Stimulated activated naive CD8-positive, alpha-beta T cell treated with anti-CD3 and anti-CD28 coated beads, Interleukin-15, amount 100 ng/mL, for 72 hours (primary cell): ENCODE measurements around the gene GPN2.
"Not testable (repeated sequence)": the region's sequence is repeated elsewhere in the genome, so short reads cannot be mapped to it uniquely, and the experiment has no call there.

ENCODE experiments used
- ATAC-seq: fragments of 150-1000 bp; cut with Tn5 transposase; 2 replicates; pipeline ENCODE4 v1.10.0; 2021; ENCODE audit warnings: mild to moderate bottlenecking, moderate library complexity
- DNase-seq, 2 donors: peaks; one replicate each; pipeline ENCODE4 v3.0.0; 2021 to 2022
- H3K27ac Mint-ChIP-seq, 2 donors: one replicate each; pipeline ENCODE4 v1.8.0; 2022; ENCODE audit warnings: mild to moderate bottlenecking in 2 of 2, mixed read lengths in 2 of 2, moderate library complexity in 2 of 2
- H3K27me3 Mint-ChIP-seq: one replicate; pipeline ENCODE4 v1.8.0; 2022; ENCODE audit warnings: mixed read lengths
- H3K4me1 Mint-ChIP-seq: one replicate; pipeline ENCODE4 v1.8.0; 2022; ENCODE audit warnings: mild to moderate bottlenecking, mixed read lengths
- H3K4me3 Mint-ChIP-seq, 2 donors: one replicate each; pipeline ENCODE4 v1.8.0; 2022; ENCODE audit warnings: mild to moderate bottlenecking in 2 of 2, mixed read lengths in 2 of 2, moderate library complexity in 1 of 2
- H3K9me3 Mint-ChIP-seq, 2 donors: one replicate each; pipeline ENCODE4 v1.8.0; 2022; ENCODE audit warnings: mixed read lengths in 2 of 2

The GPN2 gene

DNA sequence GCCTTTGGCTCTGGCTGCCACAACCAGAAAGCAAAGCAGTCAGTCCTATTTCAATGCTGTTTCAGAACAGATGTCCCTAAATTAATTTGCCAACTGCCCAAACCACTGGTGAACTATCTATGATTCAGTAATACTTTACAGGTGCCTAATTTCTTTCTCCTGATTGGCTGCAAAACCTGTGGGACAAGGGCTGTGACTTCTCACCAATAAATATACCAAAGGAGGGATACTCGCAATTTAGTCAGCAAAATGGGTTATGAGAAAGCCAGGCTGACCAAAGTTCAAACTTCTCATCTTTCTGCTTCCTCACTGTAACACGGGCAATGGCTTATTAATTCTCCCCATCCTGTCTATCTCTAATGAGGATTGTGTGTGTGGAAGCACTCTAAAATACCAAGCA, 12.8 kb downstream of the GPN2 start:
- H3K27me3 Mint-ChIP-seq, result no peaks in the 10 kb centered on the region
- no peak for ATAC-seq
- no peak for DNase-seq
- no peaks in the 10 kb centered on the region for H3K4me1 Mint-ChIP-seq
- H3K9me3 Mint-ChIP-seq, result no peaks in the 10 kb centered on the region
- no peak overlapping the region for H3K4me3 Mint-ChIP-seq
- no peak overlapping the region for H3K27ac Mint-ChIP-seq

DNA sequence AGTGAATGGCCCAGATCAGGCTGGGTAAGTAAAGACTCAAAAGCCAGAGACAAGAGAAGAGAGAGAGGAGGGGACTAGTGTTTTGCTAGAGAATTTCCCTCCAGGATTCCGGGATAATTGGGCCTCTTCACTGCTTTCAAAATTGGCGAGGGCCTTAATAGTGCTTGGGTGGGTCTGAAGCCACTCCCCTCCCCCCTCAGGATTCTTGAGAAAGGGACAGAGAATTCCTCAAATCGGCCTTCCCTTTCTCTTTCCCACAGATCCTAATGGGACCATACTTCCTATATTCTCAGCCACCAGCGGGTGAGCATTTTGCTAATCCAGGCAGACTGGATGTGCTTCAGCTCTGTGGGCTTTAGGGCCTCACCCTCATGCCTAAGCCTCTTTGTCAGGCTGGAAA, 15.2 kb downstream of the GPN2 start:
- Mint-ChIP-seq H3K27ac (peak overlapping the region in 1 of 2 donors; percentile 9), H3K4me1 (no peaks in the 10 kb centered on the region), H3K4me3 (no peak overlapping the region), H3K9me3 (no peaks in the 10 kb centered on the region), H3K27me3 (no peaks in the 10 kb centered on the region)
- ATAC-seq, result no peak
- no peak for DNase-seq

DNA sequence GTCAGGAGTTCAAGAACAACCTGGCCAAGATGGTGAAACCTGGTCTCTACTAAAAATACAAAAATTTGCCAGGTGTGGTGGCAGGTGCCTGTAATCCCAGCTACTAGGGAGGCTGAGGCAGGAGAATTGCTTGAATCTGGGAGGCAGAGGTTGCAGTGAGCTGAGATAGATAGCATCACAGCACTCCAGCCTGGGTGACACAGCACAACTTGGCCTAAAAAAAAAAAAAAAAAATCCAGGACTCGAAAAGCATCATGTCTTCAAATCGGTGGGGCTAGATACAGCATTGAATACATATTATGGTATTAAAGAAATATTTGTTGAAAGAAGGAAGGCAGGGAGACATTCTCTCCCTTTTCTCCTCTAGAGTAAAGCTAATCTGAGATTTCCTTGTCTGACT, 17.0 kb downstream of the GPN2 start:
- H3K27me3 Mint-ChIP-seq, H3K4me1 Mint-ChIP-seq, DNase-seq, H3K9me3 Mint-ChIP-seq, H3K4me3 Mint-ChIP-seq, ATAC-seq, H3K27ac Mint-ChIP-seq: not testable (repeated sequence)

DNA sequence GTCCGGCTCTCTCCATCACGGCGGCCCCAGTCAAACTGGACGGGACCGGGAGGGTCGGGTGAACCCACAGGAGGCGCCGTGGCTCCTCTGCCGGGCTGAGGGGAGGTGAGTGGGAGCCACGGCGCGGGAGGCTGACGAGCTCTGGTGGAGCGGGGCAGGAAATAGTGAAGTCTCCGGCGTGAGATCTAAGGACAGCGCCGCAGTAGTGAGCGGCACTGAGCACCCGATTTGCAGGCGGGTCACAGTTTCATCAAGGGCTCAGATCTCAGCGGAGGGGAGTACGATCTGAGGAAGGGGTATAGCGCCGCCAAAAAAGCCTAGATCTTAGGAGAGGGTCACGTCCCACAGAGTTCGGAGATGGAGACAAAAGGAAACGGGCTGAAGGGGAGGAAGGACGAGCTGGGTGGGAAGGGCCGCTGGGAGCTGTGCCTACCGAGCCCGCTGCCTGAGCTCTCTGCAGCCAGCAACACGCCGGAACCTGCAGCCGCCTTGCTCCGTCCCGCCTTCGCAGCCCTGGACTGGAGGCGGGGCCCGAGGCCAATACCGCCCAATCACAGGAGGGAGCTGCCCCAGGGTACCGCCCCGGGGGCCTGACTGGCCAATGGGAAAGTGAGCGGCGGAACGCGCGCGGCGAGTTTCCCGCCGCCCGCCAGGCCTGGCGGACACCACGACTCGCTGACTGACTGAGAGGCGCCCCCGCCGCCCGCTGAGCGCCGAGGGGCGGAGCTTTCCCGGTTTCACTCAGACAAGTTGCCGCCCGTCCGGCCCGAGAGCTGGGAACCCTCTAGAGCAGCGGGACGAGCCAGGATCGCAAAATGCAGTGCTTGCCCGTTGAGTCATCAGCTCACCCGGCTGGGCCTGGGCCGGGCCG, 25.2 kb downstream of the GPN2 start:
- DNase-seq (peak; percentile 96 to 97), ATAC-seq (peak; percentile 97)
- Mint-ChIP-seq H3K4me1 (peaks cover 34% of the 10 kb centered on the region), H3K27ac (peak overlapping the region; percentile 95 to 96), H3K9me3 (no peaks in the 10 kb centered on the region), H3K4me3 (peak overlapping the region; percentile 86 to 98), H3K27me3 (no peaks in the 10 kb centered on the region)

DNA sequence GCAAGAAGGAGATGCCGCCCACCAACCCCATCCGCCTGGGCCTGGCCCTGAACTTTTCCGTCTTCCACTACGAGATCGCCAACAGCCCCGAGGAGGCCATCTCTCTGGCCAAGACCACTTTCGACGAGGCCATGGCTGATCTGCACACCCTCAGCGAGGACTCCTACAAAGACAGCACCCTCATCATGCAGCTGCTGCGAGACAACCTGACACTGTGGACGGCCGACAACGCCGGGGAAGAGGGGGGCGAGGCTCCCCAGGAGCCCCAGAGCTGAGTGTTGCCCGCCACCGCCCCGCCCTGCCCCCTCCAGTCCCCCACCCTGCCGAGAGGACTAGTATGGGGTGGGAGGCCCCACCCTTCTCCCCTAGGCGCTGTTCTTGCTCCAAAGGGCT, 26.4 kb downstream of the GPN2 start:
- no peak overlapping the region for H3K27ac Mint-ChIP-seq
- DNase-seq (peak in 1 of 2 donors; percentile 9), ATAC-seq (no peak)
- peak overlapping the region; percentile 86 to 98 for H3K4me3 Mint-ChIP-seq
- no peaks in the 10 kb centered on the region for H3K9me3 Mint-ChIP-seq
- no peaks in the 10 kb centered on the region for H3K27me3 Mint-ChIP-seq
- H3K4me1 Mint-ChIP-seq, result peaks cover 34% of the 10 kb centered on the region

DNA sequence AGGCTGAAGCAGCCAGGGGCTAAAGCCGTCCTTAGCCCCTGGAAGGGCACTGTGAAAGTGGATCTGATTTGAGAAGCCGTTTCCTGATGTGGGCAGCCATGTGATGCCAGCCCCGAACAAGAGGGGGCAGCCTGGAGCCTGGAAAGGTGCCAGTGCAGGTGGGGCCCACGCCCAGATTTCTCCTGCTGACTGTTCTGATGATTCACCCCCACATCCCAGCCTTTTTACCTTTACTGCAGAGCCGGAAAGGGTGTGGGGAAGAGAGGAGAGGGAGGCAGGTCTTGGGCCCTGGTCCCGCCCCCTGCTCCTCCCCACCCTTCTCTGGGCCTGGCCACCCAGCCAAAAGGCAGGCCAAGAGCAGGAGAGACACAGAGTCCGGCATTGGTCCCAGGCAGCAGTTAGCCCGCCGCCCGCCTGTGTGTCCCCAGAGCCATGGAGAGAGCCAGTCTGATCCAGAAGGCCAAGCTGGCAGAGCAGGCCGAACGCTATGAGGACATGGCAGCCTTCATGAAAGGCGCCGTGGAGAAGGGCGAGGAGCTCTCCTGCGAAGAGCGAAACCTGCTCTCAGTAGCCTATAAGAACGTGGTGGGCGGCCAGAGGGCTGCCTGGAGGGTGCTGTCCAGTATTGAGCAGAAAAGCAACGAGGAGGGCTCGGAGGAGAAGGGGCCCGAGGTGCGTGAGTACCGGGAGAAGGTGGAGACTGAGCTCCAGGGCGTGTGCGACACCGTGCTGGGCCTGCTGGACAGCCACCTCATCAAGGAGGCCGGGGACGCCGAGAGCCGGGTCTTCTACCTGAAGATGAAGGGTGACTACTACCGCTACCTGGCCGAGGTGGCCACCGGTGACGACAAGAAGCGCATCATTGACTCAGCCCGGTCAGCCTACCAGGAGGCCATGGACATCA, 27.1 kb downstream of the GPN2 start, which contains the start of gene SFN:
SFN (plus strand) TSS at position 369 of the 904 bp plus-strand sequence; CDS start at position 433, 64 bp downstream.
- Mint-ChIP-seq H3K27me3 (no peaks in the 10 kb centered on the region), H3K27ac (no peak within 1 kb of the TSS)

DNA sequence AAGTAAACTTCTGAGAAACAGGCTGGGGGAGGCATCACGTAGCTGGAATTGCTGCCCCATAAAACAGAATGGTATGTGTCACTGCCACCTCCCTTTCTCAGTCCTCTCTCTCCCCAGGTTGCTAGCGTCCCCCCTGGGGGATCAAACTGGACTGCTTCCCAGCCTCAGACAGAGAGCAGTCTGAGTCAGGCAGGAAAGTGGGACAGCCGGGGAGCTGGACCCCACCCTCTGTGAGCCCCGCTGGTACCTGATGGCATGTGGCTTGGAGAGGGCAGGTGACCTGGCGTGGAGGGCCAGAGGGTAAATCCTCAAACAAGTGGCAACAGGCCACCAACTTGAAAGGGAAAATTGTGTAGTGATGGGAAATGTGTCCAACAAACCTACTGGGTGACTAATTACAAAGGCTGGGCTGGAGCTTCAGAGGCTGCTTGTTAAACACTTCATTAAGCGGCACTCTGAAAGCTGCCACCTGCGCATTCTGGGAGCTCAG, 28.1 kb downstream of the GPN2 start:
- ATAC-seq, result no peak
- Mint-ChIP-seq H3K27ac (no peak overlapping the region), H3K9me3 (no peaks in the 10 kb centered on the region), H3K27me3 (no peaks in the 10 kb centered on the region), H3K4me1 (peaks cover 34% of the 10 kb centered on the region), H3K4me3 (no peak overlapping the region)
- no peak for DNase-seq

More for the DNA sequence above, 27.1 kb downstream of the GPN2 start, which contains the start of gene SFN:
- ATAC-seq (no peak), DNase-seq (peak; percentile 39 to 57)
- peak within 1 kb of the TSS; percentile 86 to 98 for H3K4me3 Mint-ChIP-seq
- peaks cover 34% of the 10 kb centered on the region for H3K4me1 Mint-ChIP-seq
- H3K9me3 Mint-ChIP-seq, result no peaks in the 10 kb centered on the region

DNA sequence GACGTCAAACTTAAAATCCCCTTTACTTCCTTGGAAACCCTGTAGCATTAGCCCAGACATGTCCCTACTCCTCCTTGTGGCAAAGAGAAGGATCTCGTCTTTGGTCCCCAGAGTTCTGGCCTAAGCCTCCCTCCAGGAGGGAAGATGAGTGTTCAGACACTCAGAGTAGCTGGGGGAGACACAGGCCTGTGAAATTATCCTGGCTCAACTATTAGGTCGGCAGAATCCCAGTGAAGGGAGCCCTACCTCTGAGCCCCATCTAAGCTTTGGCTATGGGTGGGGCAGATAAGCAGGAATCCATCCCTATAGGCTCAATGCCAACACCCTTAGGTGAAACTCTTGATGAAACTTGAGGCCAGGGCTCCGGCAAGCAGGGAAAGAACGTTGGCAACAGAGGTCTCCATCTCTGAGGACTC, 28.8 kb downstream of the GPN2 start:
- H3K27me3 Mint-ChIP-seq, result no peaks in the 10 kb centered on the region
- no peak for ATAC-seq
- H3K4me3 Mint-ChIP-seq, result no peak overlapping the region
- DNase-seq, result no peak
- peak overlapping the region in 1 of 2 donors; percentile 41 for H3K27ac Mint-ChIP-seq
- H3K4me1 Mint-ChIP-seq, result peaks cover 34% of the 10 kb centered on the region
- H3K9me3 Mint-ChIP-seq, result no peaks in the 10 kb centered on the region

DNA sequence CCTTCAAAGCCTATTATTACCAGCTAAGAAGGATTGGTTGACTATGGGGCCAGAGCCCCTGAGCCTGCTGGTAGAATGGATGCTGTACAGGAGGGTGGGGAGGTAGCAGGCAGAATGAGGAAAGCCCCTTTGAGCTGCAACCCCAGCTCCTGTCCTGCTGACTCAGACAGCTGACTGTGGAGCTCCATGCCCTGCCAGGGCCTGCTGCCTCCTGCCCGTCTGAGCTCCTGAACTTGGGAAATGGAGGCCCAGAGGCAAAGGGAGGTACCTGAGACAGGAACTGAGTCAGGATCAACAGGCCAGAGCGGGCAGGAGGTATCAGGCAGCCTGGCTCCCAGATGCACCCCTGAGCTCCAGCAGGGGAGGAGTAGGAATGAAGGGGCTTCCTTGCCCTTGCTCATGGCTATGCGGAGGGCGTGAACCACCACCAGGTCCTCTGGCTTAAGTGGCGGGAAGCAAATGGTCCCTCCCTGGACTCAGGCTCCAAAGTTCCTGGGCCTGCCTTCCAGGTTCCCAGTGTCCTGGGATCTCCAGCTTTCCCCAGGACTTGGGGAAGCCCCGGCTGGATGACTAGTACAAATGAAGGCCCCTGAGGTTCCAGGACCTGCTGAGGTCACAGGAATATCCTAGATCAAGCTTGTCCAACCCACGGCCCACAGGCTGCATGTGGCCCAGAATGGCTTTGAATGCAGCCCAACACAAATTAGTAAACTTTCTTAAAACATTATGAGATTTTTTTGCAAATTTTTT, 31.0 kb downstream of the GPN2 start:
- no peak overlapping the region for H3K4me3 Mint-ChIP-seq
- H3K27ac Mint-ChIP-seq, result peak overlapping the region in 1 of 2 donors; percentile 48
- ATAC-seq (no peak), DNase-seq (no peak)
- H3K9me3 Mint-ChIP-seq, result no peaks in the 10 kb centered on the region
- H3K27me3 Mint-ChIP-seq, result no peaks in the 10 kb centered on the region
- H3K4me1 Mint-ChIP-seq, result peaks cover 29% of the 10 kb centered on the region

DNA sequence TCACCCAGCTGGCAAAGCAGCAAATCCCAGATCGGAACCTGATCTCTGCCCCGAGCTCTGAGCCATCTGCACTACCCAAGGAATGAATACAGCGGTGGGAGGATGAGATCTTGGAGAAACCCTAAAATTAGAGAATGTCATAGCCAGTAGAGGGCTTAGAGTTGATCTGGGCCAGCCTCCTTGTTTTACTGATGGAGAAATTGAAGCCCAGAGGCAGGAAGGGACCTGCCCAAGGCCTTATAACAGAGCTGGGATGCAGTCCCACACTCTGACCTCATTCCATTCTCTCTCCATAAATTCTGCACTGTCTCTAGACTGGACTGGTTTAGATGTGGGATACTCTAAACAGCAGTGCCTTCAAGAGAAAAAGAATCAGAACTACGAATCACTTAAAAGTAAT, 31.9 kb downstream of the GPN2 start:
- DNase-seq (no peak), ATAC-seq (no peak)
- Mint-ChIP-seq H3K27ac (peak overlapping the region in 1 of 2 donors; percentile 48), H3K27me3 (no peaks in the 10 kb centered on the region), H3K4me1 (peaks cover 20% of the 10 kb centered on the region), H3K4me3 (no peak overlapping the region), H3K9me3 (no peaks in the 10 kb centered on the region)

DNA sequence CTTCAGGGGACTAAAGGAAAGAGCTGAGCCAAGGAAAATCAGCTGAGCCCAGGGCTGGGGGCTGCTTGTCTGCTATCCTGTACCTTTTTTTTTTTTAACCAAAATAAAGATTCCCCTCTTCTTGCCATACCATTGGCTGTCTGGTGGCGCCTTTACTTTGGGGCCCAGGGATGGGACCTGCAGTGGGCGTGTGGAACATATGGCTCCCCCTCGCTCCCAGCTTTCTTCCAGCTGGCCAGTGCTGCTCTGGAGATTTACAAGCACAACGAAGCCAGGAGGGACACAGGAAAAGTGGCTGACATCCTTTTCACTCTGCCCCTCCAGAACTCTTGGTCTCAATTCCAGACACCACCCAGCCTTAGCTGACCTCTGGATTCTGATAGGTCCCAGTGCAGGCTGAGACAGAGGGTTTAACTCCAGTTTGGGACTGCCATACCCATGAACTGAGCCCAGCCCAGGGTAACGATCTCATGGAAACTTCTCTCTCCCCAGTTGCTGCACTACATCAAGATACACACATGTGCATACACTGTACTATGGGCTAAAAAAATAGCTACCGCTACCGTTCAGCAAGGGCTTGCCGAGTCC, 32.5 kb downstream of the GPN2 start:
- no peak for ATAC-seq
- Mint-ChIP-seq H3K9me3 (no peaks in the 10 kb centered on the region), H3K4me1 (peaks cover 14% of the 10 kb centered on the region), H3K27ac (no peak overlapping the region), H3K27me3 (no peaks in the 10 kb centered on the region), H3K4me3 (no peak overlapping the region)
- no peak for DNase-seq

DNA sequence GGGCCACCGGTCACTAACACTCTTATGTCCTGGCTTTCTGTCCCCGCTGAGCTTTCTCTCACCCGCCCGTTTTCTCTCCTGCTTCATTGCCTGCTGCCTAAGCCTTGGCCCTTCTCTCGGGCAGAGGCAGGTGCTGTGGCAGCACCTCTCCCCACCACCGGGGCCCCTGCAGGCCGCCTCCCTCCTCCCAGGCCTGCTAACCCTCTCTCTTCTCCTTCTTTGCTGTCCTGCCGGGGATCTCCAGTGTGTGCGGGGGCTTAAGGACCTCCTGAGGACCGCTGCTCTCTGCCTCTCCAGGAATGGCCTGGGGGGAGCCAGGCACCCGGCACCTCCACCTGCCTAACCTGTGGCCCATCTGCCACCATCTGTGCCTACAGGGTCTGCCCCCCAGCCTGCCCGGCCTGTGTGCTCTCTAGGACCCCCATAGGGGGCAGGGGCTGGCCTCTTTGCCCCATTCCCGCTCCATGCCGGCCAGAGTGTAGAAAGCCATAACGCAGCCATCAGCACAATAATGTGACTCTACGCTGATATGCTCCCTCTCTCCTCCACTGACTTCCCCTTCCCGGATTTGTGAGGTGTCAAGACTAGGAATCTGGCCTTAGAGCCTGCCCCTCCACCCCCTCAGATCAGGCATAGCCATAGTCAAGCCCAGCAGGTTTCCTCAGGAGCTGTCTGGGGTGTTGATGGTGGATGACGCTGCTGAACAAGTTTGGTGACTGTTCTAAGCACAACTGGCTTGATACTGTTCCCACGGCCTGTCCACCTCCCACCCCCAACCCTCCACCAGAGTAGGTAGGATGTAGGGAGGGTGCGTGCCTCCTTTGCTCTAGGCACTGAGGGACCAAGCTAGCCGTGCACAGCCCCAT, 33.2 kb downstream of the GPN2 start:
- ATAC-seq (no peak), DNase-seq (no peak)
- H3K27me3 Mint-ChIP-seq, result no peaks in the 10 kb centered on the region
- peaks cover 7% of the 10 kb centered on the region for H3K4me1 Mint-ChIP-seq
- H3K9me3 Mint-ChIP-seq, result no peaks in the 10 kb centered on the region
- no peak overlapping the region for H3K4me3 Mint-ChIP-seq
- peak overlapping the region in 1 of 2 donors; percentile 51 for H3K27ac Mint-ChIP-seq

DNA sequence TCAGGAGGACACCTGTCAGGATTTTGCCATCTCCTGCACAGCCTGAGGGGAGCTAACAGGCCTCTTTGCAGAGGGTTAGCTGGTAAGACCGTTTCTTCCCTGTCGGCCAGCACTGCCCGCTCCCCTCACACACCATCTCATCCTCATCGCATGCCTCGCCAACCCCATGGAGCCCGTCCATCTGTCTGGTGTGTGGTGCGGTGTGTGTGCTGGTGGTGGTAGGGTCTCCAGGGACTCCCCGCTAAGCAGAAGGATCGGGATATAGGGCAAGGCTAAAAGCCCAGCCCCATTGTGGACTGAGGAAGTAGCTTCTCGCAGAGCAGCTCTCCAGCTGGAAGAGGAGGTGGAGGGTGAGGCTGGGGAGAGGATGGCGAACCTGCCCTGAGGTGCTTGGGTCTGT, 33.9 kb downstream of the GPN2 start:
- ATAC-seq (no peak), DNase-seq (no peak)
- Mint-ChIP-seq H3K4me3 (no peak overlapping the region), H3K27ac (peak overlapping the region in 1 of 2 donors; percentile 45), H3K4me1 (peaks cover under 1% of the 10 kb centered on the region), H3K9me3 (no peaks in the 10 kb centered on the region), H3K27me3 (no peaks in the 10 kb centered on the region)

DNA sequence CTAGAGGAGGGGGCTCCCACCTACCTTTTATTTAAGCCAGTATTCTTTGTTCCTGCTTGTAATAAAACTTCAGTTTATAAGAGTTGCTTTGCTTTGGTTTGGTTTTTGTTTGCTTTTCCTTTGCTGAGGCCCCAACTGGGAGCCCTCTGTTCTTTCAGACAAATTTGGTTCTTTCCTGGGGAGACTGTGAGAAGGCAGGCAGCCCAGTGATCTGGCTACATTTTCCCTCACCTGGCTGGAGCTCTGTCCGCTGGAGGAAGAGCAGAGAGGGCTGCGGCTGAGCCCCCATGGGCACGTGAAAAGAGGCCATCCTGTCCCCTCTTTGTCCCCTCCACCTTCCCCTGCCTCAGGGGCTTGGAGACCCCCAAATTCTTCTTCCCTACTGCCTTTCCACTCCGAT, 34.4 kb downstream of the GPN2 start:
- Mint-ChIP-seq H3K27me3 (no peaks in the 10 kb centered on the region), H3K4me1 (no peaks in the 10 kb centered on the region), H3K4me3 (no peak overlapping the region), H3K9me3 (no peaks in the 10 kb centered on the region), H3K27ac (peak overlapping the region; percentile 3 to 45)
- no peak for ATAC-seq
- DNase-seq, result no peak
